Measurements from ENCODE around the gene TAF15. TPM values are rescaled to one million over a fixed set of nuclear protein-coding genes. Genes with fewer than 3 reads are reported as not detected.
A peak's percentile ranks its signal among the peaks of the same experiment; 100 is the strongest.

Gene TAF15
- total RNA-seq, 2 experiments from 2014 or later, result 309 to 319 TPM

DNA sequence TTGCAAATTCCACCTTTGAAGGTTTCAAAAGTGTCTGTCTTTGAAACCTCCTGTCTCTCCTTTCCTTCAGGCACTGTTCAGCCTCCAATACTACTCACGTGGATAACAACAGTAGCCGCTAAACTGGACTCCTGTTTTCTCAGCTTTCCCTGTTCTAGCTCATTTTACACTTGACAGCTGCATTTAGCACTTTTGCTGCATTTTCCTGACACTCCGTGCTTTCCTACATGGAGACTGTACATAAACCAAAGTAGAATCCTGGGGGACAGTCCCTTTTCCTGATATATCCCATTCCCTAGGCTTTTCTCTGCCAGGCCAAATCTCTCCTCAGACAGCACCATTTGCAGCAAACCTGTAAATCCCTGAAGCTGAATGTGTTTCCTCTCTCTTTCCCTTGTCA is 67.2 kb downstream of the TAF15 start:
- H3K27ac Mint-ChIP-seq, result peak overlapping the region; percentile 80
- DNase-seq, result no peak
- POLR2A ChIA-PET, result interaction anchor here (0.6 to 14.3 kb wide), 5 partner anchors 11 to 337 kb away, joined by 3 to 239 read pairs (median 4); no protein-coding TSS in a partner anchor
- peak overlapping the region; percentile 82 for H3K4me3 Mint-ChIP-seq
- ATAC-seq, result no peak
- no peaks in the 10 kb centered on the region for H3K9me3 Mint-ChIP-seq
- peaks cover 47% of the 10 kb centered on the region for H3K36me3 Mint-ChIP-seq (ENCODE audit: low read depth)
- no peaks in the 10 kb centered on the region for H3K27me3 Mint-ChIP-seq
- TF ChIP-seq, protein P1, sequence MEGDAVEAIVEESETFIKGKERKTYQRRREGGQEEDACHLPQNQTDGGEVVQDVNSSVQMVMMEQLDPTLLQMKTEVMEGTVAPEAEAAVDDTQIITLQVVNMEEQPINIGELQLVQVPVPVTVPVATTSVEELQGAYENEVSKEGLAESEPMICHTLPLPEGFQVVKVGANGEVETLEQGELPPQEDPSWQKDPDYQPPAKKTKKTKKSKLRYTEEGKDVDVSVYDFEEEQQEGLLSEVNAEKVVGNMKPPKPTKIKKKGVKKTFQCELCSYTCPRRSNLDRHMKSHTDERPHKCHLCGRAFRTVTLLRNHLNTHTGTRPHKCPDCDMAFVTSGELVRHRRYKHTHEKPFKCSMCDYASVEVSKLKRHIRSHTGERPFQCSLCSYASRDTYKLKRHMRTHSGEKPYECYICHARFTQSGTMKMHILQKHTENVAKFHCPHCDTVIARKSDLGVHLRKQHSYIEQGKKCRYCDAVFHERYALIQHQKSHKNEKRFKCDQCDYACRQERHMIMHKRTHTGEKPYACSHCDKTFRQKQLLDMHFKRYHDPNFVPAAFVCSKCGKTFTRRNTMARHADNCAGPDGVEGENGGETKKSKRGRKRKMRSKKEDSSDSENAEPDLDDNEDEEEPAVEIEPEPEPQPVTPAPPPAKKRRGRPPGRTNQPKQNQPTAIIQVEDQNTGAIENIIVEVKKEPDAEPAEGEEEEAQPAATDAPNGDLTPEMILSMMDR (IDR thresholded peaks at IDR 0.05), result no peak
- CTCF ChIA-PET, result interaction anchor here (0.6 to 1.6 kb wide), 9 partner anchors 10 to 272 kb away, joined by 3 to 7 read pairs (median 3); no protein-coding TSS in a partner anchor
- intact Hi-C loops (cut with micrococcal nuclease), result no loop called here
- peaks cover 61% of the 10 kb centered on the region for H3K4me1 Mint-ChIP-seq (ENCODE audit: low read depth)

DNA sequence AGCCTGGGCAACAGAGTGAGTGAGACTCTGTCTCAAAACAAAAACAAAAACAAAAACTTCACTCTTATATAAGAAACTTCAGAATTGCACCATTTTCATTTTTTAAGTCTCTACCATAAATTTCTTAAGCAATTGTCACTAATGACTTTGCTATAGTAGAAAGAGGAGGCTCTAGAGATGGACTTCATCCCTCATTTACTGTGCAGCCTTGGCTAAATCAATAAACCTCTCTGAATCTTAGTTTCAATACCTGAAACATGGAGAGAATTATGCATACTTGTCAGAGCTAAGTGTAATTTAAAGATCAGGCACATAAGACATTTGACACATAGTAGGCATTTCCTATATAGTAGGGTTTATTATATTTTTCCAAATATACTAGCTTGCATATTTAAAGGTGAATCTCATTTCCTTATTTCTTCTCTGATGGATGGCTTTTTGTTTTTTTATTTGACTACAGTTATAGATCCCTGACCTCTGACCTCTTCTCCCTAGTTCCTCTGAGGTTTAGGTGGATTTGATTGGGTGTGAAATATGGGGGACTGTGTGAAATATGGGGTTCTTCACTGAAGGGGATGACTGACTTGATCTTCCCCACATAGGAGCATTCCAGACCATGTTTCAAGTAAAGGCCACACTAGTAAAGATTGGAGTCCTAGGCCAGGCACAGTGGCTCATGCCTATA is 68.2 kb downstream of the TAF15 start:
- Mint-ChIP-seq H3K9me3 (no peaks in the 10 kb centered on the region), H3K27me3 (no peaks in the 10 kb centered on the region), H3K27ac (peak overlapping the region; percentile 83), H3K36me3 (ENCODE audit: low read depth) (peaks cover 41% of the 10 kb centered on the region), H3K4me3 (peak overlapping the region; percentile 82), H3K4me1 (ENCODE audit: low read depth) (peaks cover 56% of the 10 kb centered on the region)
- ATAC-seq, result no peak
- intact Hi-C loops (cut with micrococcal nuclease), result no loop called here
- CTCF ChIA-PET, result interaction anchor here (1.1 kb wide), 1 partner anchor 12 kb away, joined by 4 read pairs; no protein-coding TSS in a partner anchor
- TF ChIP-seq, protein P1 (IDR thresholded peaks at IDR 0.05), result no peak
- POLR2A ChIA-PET, result interaction anchor here (0.8 to 14.3 kb wide), 3 partner anchors 18 to 36 kb away, joined by 3 to 239 read pairs (median 4); no protein-coding TSS in a partner anchor
- DNase-seq, result no peak

DNA sequence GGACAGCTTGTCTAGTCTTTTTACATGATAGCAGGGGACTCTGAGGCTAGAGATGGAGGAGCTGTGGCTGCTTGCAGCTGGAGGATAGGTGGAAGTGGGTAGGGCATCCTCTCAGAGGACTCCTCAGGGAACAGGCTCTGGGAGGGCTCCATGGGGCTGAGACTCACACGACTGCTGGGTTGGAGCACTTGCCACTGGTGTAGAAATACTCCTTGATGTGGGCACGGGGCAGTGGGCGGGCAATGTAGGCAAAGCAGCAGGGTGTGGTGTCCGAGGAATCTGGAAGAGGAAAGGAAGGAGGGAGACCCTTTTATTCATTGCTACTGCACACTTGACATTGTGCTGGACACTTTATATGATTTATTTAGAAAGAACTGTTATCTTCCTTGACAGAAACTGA is 69.1 kb downstream of the TAF15 start:
- peaks cover 55% of the 10 kb centered on the region for H3K4me1 Mint-ChIP-seq (ENCODE audit: low read depth)
- DNase-seq (no peak), ATAC-seq (no peak)
- H3K9me3 Mint-ChIP-seq, result no peaks in the 10 kb centered on the region
- ChIA-PET POLR2A (interaction anchor here (0.8 to 14.3 kb wide), 3 partner anchors 17 to 36 kb away, joined by 3 to 239 read pairs (median 3); no protein-coding TSS in a partner anchor), CTCF (interaction anchor here (1.8 kb wide), 1 partner anchor 54 kb away, joined by 5 read pairs; no protein-coding TSS in a partner anchor)
- H3K36me3 Mint-ChIP-seq (ENCODE audit: low read depth), result peaks cover 39% of the 10 kb centered on the region
- no peaks in the 10 kb centered on the region for H3K27me3 Mint-ChIP-seq
- TF ChIP-seq, protein P1 (IDR thresholded peaks at IDR 0.05), result no peak
- peak overlapping the region; percentile 82 for H3K4me3 Mint-ChIP-seq
- intact Hi-C loops (cut with micrococcal nuclease), result no loop called here
- peak overlapping the region; percentile 95 for H3K27ac Mint-ChIP-seq

DNA sequence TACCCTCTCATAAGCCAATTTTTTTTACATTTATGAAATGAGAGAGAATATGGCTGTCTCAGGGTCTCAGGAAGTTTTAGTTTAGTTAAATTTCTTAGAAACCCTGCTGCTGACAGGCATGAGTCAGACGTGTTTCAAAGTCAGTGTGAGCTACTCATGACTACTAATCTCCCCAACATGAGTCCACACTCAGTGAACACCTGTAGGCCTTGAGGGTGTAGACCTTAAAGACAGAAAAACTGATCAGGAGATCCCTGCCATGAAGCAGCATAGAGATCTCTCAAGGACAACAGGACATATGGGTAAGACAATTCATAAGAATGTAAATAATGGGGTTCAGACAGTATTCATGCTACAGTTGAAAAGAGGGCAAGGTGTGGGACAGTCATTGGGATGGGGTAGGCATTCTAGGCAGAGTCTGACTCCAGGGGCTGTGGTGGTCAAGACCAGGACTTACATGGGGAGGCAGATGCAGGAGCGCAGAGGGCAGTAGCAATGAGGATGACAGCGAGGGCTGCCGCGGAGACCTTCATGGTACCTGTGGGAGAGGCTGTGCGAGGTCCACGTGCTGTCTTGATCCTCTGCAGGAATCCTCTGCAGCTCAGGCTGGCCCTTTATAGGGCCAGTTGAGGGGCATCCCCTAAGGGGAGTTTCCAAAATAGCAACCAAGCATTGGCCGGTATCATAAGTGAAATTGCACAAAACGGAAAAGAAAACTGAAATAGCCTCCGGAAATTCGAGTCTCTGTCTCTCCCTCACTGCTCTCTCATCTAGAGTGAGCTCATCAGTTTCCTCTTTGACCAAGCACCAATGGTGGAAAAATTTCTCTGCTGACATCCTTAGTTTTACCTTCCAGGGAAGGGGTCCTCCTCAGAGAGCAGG is 70.7 kb downstream of the TAF15 start, which contains the start of gene CCL5:
TSS of gene CCL5 (minus strand) at position 588 of the 882 bp plus-strand sequence.
- POLR2A ChIA-PET, result interaction anchor here (0.8 to 14.3 kb wide), 9 partner anchors 14 to 209 kb away, joined by 3 to 239 read pairs (median 5); partner anchors contain the start of genes CCL3 and RDM1
- peaks cover 31% of the 10 kb centered on the region for H3K36me3 Mint-ChIP-seq (ENCODE audit: low read depth)
- DNase-seq (peak; percentile 77), ATAC-seq (peak; percentile 87)
- peaks cover 49% of the 10 kb centered on the region for H3K4me1 Mint-ChIP-seq (ENCODE audit: low read depth)
- TF ChIP-seq, protein P1 (IDR thresholded peaks at IDR 0.05), result no peak
- H3K9me3 Mint-ChIP-seq, result no peaks in the 10 kb centered on the region
- intact Hi-C loops (cut with micrococcal nuclease), result loop anchor here (1.0 kb wide), 1 partner anchor 9 kb away; no protein-coding TSS in a partner anchor
- CTCF ChIA-PET, result interaction anchor here (0.8 to 2.0 kb wide), 7 partner anchors 9 to 89 kb away, joined by 3 to 6 read pairs (median 4); no protein-coding TSS in a partner anchor
- no peaks in the 10 kb centered on the region for H3K27me3 Mint-ChIP-seq
- H3K27ac Mint-ChIP-seq, result peak within 1 kb of the TSS; percentile 95
- peak within 1 kb of the TSS; percentile 82 for H3K4me3 Mint-ChIP-seq
